ENCODE measurements around the gene TFG.
"Not testable (repeated sequence)": the region's sequence is repeated elsewhere in the genome, so short reads cannot be mapped to it uniquely, and the experiment has no call there.

TFG gene
- 46.6 to 58.4 (median 50.8) reads per million in 4 experiments for total RNA-seq

GRCh38 chr3:100708989-100709841 is at the start of gene TFG:
Gene TFG, plus strand, starts transcription at chr3:100709494. Its CDS starts 4,192 bp downstream, at chr3:100713686.
- DNase-seq = peak; percentile 98

GRCh38 chr3:100661294-100661693 is 48.0 kb upstream of the TFG start:
- not testable (repeated sequence) for DNase-seq

GRCh38 chr3:100662113-100662823 is 47.0 kb upstream of the TFG start:
- DNase-seq = no peak

- no peak for DNase-seq
Measured at GRCh38 chr3:100665230-100665629, 44.1 kb upstream of the TFG start.

GRCh38 chr3:100666699-100667098 is 42.6 kb upstream of the TFG start:
- DNase-seq = not testable (repeated sequence)

- DNase-seq = not testable (repeated sequence)
Measured at GRCh38 chr3:100667316-100667715, 42.0 kb upstream of the TFG start.

GRCh38 chr3:100670995-100671394 is 38.3 kb upstream of the TFG start:
- DNase-seq = not testable (repeated sequence)

GRCh38 chr3:100681496-100681895 is 27.8 kb upstream of the TFG start:
- no peak for DNase-seq

- no peak for DNase-seq
Measured at GRCh38 chr3:100682056-100682853, 27.0 kb upstream of the TFG start.

GRCh38 chr3:100682854-100683760 is 26.2 kb upstream of the TFG start:
- DNase-seq = no peak

- no peak for DNase-seq
Measured at GRCh38 chr3:100693225-100693624, 16.1 kb upstream of the TFG start.

- no peak for DNase-seq
Measured at GRCh38 chr3:100695696-100696095, 13.6 kb upstream of the TFG start.

GRCh38 chr3:100696161-100696560 is 13.1 kb upstream of the TFG start:
- no peak for DNase-seq

- DNase-seq = no peak
Measured at GRCh38 chr3:100697172-100697571, 12.1 kb upstream of the TFG start.

GRCh38 chr3:100697723-100698285 is 11.5 kb upstream of the TFG start:
- no peak for DNase-seq

- DNase-seq = no peak
Measured at GRCh38 chr3:100698736-100699135, 10.6 kb upstream of the TFG start.

- DNase-seq = no peak
Measured at GRCh38 chr3:100700708-100701107, 8.6 kb upstream of the TFG start.

GRCh38 chr3:100702082-100702979 is 7.0 kb upstream of the TFG start:
- DNase-seq = no peak

GRCh38 chr3:100702980-100703345 is 6.3 kb upstream of the TFG start:
- DNase-seq = no peak

GRCh38 chr3:100703865-100704264 is 5.4 kb upstream of the TFG start:
- no peak for DNase-seq

- DNase-seq = no peak
Measured at GRCh38 chr3:100706365-100706764, 2.9 kb upstream of the TFG start.
